DND-41 (cell line): ENCODE measurements around the gene PILRA.

Experiments used
- ATAC-seq: fragments of 200-7000 bp; cut with Tn5 transposase; 3 replicates; pipeline ENCODE4 v1.9.1; 2021; ENCODE audit warnings: low read depth; ENCODE audit not compliant: insufficient read depth
- DNase-seq: peaks from one replicate; pipeline ENCODE4 v3.0.0-alpha.2; 2020
- H2AFZ ChIP-seq: 2 replicates; pipeline ENCODE4 v1.6.0; 2012; ENCODE audit warnings: low read depth, low read length
- H3K27ac ChIP-seq: 2 replicates; pipeline ENCODE4 v1.5.1; 2012; ENCODE audit warnings: low read length, inconsistent platforms
- H3K27me3 ChIP-seq: fragments of 200-600 bp; sonication (generic); 2 replicates; pipeline ENCODE4 v1.6.0; 2012; ENCODE audit warnings: low read length, mild to moderate bottlenecking, inconsistent platforms; ENCODE audit not compliant: insufficient read depth, poor library complexity
- H3K36me3 ChIP-seq: 2 replicates; pipeline ENCODE4 v1.5.1; 2012; ENCODE audit warnings: low read length, inconsistent platforms; ENCODE audit not compliant: insufficient read depth
- H3K4me1 ChIP-seq: 2 replicates; pipeline ENCODE4 v1.5.1; 2012; ENCODE audit warnings: mild to moderate bottlenecking, low read length; ENCODE audit not compliant: insufficient read depth
- H3K4me2 ChIP-seq: 2 replicates; pipeline ENCODE4 v1.6.0; 2012; ENCODE audit warnings: mild to moderate bottlenecking, moderate library complexity, low read length, inconsistent platforms; ENCODE audit not compliant: insufficient read depth
- H3K4me3 ChIP-seq, 2 experiments: fragments of 200-600 bp in 1 of 2; shearing (Covaris generic) in 1 of 2; 2 replicates each; pipeline ENCODE4 v1.5.1; 2012 to 2016; ENCODE audit warnings: inconsistent platforms in 2 of 2, low read length in 2 of 2, mild to moderate bottlenecking in 2 of 2, low read depth in 1 of 2, moderate library complexity in 1 of 2
- H3K79me2 ChIP-seq: 2 replicates; pipeline ENCODE4 v1.6.0; 2012; ENCODE audit warnings: low read length, inconsistent platforms; ENCODE audit not compliant: insufficient read depth
- H3K9ac ChIP-seq: 2 replicates; pipeline ENCODE4 v1.6.0; 2012; ENCODE audit warnings: low read depth, mild to moderate bottlenecking, inconsistent platforms, low read length, moderate library complexity
- H3K9me3 ChIP-seq: 2 replicates; pipeline ENCODE4 v1.5.1; 2012; ENCODE audit warnings: low read length, moderate library complexity, mild to moderate bottlenecking, inconsistent platforms; ENCODE audit not compliant: insufficient read depth, severe bottlenecking
- H4K20me1 ChIP-seq: 2 replicates; pipeline ENCODE4 v1.6.0; 2012; ENCODE audit warnings: low read length; ENCODE audit not compliant: insufficient read depth
- CTCF ChIP-seq: IDR thresholded peaks from 2 replicates; pipeline ENCODE4 v1.5.1; 2012; ENCODE audit warnings: borderline replicate concordance, low read length, moderate library complexity, mild to moderate bottlenecking; ENCODE audit not compliant: poor library complexity, severe bottlenecking; ENCODE audit errors: extremely low read depth
- EZH2 ChIP-seq: IDR thresholded peaks from 3 replicates; pipeline ENCODE4 v1.6.1; 2012; ENCODE audit warnings: borderline replicate concordance, low read depth, mild to moderate bottlenecking, moderate library complexity, low read length, inconsistent platforms; ENCODE audit not compliant: severe bottlenecking

PILRA gene

GRCh38 chr7:100400041-100400440 lies 26.8 kb downstream of the PILRA start:
- Histone ChIP-seq H4K20me1 (no peaks in the 10 kb centered on the region), H3K27ac (no peak overlapping the region), H3K79me2 (no peaks in the 10 kb centered on the region), H3K9me3 (no peaks in the 10 kb centered on the region), H2AFZ (no peak overlapping the region), H3K36me3 (no peaks in the 10 kb centered on the region), H3K9ac (no peak overlapping the region), H3K4me2 (no peak overlapping the region), H3K4me3 (no peak overlapping the region), H3K27me3 (no peaks in the 10 kb centered on the region), H3K4me1 (peaks cover 18% of the 10 kb centered on the region)
- DNase-seq (no peak), ATAC-seq (no peak)
- TF ChIP-seq CTCF (no peak), EZH2 (no peak)

- no peak for TF ChIP-seq EZH2
- peak; percentile 54 for TF ChIP-seq CTCF
- Histone ChIP-seq H2AFZ (no peak overlapping the region), H3K27me3 (no peaks in the 10 kb centered on the region), H3K4me1 (peaks cover 18% of the 10 kb centered on the region), H3K4me3 (no peak overlapping the region), H3K9ac (no peak overlapping the region), H3K79me2 (no peaks in the 10 kb centered on the region), H3K27ac (no peak overlapping the region), H4K20me1 (no peaks in the 10 kb centered on the region), H3K36me3 (no peaks in the 10 kb centered on the region), H3K9me3 (no peaks in the 10 kb centered on the region), H3K4me2 (no peak overlapping the region)
- peak; percentile 46 for DNase-seq
- ATAC-seq = peak; percentile 62
These were observed 27.4 kb downstream of the PILRA start for GRCh38 chr7:100400656-100401055.

- Histone ChIP-seq H3K9ac (no peak overlapping the region), H3K27me3 (no peaks in the 10 kb centered on the region), H2AFZ (no peak overlapping the region), H3K79me2 (no peaks in the 10 kb centered on the region), H3K36me3 (no peaks in the 10 kb centered on the region), H4K20me1 (no peaks in the 10 kb centered on the region), H3K27ac (no peak overlapping the region), H3K4me2 (no peak overlapping the region), H3K9me3 (no peaks in the 10 kb centered on the region), H3K4me1 (peaks cover 13% of the 10 kb centered on the region), H3K4me3 (no peak overlapping the region)
- no peak for TF ChIP-seq CTCF
- no peak for TF ChIP-seq EZH2
- no peak for ATAC-seq
- no peak for DNase-seq
These were observed 28.5 kb downstream of the PILRA start for GRCh38 chr7:100401811-100402210.

- DNase-seq (no peak), ATAC-seq (no peak)
- Histone ChIP-seq H3K36me3 (no peaks in the 10 kb centered on the region), H3K9ac (no peak overlapping the region), H3K79me2 (no peaks in the 10 kb centered on the region), H4K20me1 (no peaks in the 10 kb centered on the region), H2AFZ (no peak overlapping the region), H3K4me3 (no peak overlapping the region), H3K4me2 (no peak overlapping the region), H3K27me3 (no peaks in the 10 kb centered on the region), H3K9me3 (no peaks in the 10 kb centered on the region), H3K4me1 (peaks cover 9% of the 10 kb centered on the region), H3K27ac (no peak overlapping the region)
- no peak for TF ChIP-seq EZH2
- TF ChIP-seq CTCF = no peak
These were observed 29.0 kb downstream of the PILRA start for GRCh38 chr7:100402241-100402640.
